NCI-H774 (cell line): Measurements from ENCODE around the gene RPL31.

Experiments
- DNase-seq: peaks from one replicate; lab custom pipeline; 2025; lab: John Stamatoyannopoulos, UW

The RPL31 gene

DNA sequence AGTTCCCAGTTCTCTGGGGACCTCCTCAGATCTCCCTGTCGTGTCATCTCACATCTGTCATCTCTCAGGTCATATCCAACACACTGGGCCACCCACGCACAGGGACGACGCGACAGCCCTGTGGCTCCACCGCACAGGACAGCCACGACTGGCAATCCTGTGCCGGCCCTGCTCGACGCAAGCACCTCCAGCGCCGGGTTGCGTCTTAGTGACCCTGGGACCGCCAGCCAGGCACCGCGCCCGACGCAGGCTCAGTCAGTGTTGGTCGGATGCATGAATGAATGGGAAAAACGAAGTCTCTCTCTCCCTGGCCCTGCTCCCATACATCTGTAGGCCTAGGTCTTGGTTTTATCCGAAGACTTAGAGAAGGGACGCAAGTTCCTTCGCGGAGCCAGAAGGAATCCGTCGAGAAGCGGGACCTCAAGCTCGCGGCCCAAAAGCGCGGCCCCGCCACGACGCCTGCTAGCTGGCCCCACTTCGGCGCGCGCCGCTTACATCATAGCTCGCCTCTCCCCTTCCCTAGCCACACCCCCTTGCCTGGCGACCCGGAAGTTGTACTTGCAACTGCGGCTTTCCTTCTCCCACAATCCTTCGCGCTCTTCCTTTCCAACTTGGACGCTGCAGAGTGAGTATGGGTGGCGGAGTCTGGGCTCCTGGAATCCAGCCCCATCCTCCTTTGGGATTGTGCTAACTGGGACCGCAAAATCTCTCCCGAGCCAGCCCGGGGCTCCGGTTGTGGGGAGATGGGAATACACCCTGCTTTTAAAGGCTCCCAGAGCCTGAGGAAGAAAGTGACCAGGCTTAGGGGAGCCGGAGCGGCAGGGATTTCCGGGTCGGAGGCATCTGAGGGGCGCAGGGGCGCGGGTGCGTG is at the start of gene RPL31:
Gene RPL31, plus strand, starts transcription at position 599 of the 871 bp plus-strand sequence. CDS start 413 bp downstream, outside the sequence.
- DNase-seq = peak; percentile 92

DNA sequence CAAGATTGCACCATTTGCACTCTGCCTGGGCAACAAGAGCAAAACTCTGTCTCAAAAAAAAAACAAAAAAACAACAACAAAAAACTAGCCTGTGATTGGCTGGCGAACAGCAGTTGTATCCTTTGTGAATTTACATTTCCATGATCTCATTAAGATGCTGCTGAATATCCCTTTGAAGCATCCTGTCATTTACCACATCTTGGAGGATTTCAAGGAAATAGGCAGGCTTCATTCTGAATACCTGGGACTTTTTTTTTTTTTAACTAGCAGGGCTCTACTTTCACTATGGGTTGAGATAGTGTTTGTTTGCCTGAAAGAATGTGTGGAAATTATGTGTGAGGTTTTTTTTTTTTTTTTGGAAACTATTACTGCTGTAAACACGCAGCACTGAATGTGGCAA is 49.6 kb upstream of the RPL31 start:
- no peak for DNase-seq

DNA sequence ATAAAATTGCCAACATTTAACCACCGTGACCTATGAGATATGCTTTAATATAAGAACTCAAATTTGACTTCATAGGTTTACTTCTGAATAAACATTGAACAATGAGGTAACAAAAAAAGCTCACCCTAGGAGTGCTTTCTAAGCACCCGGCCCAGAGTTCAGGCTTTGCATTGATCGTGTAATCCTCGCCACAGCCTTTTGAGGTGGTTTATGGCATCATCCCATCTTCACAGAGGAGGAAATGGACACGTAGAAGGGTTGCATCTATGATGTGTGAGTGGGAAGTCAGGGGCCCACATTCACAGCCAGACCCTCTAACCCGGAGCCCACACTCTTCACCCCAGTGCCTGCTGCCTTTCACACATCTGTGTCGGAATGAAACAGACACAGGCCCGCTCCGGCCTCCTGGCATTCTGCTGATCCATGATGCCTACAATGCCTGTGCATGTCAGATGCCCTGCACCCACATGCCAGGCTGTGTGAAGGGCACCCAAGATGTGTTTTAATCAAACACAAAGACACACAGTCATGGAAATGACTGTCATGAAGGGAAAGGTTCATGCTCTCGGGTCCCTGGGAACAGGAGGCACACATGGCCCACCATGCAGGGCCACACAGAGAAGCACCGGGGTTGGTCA is 48.6 kb upstream of the RPL31 start:
- DNase-seq = no peak

DNA sequence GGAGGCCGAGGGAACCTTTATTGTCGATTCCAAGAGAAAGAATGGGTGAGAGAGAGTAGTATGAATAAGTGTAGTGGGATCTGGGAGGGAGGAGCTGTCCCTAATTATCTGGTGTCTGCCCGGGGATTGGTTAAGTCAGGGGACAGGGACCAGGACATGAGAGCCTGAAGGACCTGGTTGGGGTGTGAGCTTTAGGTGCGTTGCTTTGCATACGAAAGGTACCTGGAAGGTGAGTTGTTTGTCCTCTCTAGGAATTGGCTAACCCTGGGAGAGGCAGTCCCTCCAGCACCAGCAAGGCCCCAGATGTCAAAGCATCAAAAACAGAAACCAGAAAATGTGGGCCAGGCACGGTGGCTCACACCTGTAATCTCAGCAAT is 48.1 kb upstream of the RPL31 start:
- DNase-seq = no peak

DNA sequence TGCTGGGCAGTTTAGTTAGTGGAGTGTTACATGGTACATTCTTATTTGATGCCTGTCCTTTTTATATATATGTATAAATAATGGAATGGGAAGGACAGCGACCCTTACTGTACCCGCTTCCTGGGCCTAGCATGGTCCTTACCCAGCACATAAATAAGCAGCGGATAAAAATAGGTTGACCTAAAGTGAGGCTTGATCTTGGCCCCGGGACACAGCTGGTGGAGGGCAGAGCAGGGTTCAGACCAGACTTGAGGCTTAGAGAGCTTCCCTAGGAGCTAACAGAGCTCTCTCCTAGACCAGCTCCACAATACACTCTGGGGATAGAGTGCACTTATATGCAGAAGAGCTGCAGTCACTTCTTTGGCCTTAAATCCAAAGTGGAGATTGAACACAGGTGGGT is 46.9 kb upstream of the RPL31 start:
- DNase-seq = no peak

DNA sequence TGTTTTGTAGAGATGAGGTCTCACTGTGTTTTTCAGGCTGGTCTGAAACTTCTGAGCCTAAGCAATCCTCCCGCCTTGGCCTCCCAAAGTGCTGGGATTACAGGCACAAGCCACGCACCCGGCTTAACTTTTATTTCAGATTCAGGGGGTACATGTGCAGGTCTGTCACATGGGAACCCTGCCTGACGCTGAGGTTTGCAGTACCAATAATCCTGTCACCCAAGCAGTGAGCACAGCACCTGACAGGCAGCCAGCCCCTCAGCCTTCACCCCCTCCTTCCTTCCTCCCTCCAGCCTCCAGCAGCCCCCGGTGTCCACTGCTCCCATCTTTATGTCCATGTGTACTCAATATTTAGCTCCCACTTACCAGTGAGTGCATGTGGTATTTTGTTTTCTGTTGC is 46.0 kb upstream of the RPL31 start:
- no peak for DNase-seq

DNA sequence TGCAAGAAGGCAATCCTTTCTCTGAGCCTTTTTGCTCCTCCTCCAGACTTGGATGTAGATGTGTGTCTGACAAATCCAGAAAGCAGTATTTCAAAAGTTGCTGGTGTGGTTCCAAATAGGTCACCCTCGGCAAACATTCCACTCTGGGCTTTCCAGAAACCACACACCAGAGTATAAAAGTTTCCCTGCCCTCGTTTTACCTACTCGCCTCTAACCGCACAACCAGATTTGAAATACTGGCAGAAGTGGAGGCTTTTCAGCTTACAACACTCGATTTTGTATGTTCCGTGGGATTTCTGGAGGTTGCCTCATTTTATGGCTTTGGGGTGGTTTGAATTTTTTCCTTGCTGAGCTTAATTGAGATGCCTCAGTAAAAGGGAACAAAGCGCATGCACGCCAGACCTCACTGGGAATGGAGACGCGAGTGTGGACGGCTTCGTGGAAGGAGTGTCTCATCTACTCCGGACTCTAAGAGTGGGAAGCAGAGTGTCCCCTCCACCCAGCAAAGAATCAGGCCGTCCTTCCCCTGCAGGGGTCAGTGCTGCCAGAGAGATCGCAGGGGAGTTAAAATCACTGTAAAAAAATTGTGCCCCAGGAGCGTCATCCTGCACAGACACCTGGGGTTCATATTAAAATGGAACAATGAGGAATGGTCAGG is 44.0 kb upstream of the RPL31 start:
- DNase-seq = no peak

DNA sequence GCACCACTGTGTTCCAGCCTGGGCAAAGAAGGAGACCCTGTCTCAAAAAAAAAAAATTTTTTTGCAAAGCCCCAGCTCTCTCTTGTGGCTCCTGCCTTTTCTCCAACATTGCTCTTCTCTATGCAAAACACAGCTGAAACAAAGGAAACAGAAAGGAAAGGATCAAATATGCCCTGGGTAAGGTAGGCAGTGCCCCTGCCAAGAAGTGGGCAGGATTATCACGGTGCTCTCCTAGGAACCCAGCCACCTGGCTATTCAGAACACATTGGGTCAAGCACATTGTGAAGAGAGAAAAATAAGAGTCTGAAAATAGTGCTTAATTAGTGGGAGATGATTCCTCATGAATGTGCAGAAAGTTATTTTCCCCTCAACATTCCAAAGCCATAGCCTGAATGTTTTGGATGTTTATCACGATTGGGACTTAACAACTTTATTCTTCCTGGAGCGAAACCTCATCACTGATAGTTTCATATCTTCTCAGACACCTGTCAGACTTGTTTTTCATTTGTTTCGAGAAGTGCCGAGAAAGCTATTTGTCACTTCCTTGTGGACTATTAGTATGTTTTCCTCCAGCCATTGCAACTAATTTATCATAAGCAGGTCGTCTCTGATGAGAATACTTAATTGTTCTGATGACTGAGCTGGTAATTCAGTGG is 42.7 kb upstream of the RPL31 start:
- DNase-seq = no peak

DNA sequence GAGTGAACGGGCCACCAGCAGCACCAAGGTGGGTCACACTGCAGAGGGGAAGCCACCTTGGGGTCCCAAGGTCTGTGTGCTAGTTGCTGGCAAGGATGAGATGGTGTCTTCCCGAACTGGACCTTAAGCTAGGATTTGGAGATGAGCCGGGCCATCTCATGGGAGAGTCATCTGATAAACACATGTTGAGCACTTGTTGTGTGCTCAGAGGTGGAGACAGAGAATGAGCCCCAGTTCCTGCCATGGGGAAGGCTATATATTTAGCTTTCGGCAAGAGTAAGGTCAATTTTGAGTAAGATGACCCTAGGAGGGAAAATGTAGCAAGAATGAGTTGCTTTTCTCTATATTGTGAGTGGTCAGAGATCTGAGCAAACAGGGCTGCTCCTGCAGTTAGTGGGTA is 41.4 kb upstream of the RPL31 start:
- DNase-seq = no peak

DNA sequence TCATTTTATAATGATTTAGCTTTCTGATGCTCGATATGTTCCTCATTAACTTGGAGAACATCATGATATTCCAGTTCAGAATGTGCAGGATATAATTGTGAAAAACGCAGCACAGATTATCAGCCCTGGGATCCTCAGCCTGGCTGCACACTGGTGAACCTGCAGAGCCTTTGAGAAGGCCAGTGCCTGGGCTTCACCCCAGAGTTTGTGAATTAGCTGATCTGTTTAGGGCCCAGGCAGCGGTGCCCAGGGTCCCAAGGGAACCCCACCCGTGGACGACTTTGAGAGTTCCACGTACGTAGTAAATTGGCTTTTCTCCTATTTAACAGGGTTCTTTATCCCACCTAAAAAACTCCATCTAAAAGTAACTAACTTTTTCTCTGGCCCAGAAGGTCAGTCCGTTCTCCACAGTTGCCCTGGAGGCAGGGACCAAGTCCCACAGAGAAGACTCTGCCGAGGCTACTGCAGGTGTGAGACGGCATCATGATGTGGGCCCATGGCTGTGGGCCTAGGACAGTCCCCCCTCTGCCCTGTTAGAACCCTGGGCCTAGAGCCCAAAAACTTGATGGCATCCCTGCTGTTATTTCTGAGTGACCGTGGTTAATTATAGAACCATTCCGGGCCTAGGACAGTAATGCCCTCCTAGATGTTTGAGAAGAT is 39.6 kb upstream of the RPL31 start:
- no peak for DNase-seq

DNA sequence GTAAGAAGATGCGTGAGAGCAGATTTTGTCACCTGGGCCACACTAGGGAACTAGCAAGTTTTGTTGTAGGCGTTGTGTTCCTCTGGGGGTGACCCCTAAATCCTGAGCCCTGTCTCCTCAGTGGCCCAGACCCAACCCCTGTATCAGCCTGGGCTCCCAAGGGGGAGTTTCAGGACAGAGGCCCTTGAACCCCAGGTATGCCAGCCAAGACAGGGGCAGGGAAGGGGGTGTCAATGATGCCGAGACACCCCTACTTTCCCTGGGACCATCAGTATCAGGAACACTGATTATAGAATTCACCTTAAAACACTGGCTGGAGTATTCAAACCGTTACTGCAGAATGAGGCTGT is 39.1 kb upstream of the RPL31 start:
- DNase-seq = no peak

DNA sequence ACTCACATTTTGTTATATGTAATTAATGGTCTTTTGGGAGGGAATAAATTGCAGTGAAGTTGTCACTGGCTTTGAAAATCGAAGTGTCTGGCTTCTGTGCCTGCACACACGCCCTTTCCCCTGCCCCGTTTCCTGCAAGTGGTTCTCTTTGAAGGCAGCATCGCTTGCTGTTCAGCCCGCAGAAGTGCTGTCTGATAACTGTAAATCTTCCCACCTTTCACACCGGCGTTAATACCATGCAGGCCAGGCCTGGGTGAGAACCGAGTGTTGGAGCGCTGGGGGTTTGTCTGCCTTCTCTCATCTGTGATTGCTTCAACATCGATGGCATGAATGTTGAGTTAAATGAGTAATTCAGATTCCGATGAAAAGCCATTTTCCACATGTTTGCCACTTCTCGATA is 37.9 kb upstream of the RPL31 start:
- no peak for DNase-seq

DNA sequence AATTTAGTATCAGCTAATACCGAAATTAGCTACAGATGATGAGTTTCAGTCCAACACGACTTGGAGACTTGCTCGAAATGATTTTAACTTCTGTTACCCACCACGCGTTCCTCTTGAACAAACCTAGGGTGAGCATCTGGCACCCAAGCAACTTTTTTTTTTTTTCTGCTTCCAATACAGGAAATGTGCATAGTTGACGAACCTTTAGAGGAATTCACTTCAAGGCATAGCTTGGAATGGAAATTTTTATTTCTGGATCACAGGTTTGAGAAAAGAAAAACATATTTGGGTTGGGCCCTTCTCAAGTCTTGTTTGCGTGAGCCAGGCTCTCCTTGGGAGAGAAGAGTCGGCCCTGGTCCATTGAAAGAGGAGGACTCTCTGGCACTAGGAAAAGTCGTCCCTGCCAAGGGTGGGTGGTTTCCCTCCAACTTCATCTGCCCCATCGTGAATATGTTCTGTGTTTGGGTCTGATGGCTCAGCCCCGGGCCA is 37.4 kb upstream of the RPL31 start:
- no peak for DNase-seq

DNA sequence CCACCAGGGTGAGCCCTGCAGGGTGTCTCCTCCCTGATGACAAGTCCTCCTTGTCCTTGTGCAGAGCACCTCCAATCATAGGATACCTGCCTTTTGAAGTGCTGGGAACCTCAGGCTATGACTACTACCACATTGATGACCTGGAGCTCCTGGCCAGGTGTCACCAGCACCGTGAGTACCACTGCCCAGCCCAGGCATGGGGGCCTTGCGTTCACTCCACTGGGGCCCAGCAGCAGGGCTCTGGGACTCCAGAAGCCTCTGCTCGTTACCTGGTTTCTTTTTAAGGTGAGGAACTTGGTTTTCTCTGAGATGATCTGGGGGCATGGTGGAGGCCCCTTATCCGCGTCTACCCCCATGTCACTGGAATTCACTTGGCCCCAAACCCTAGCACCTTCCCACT is 36.5 kb upstream of the RPL31 start:
- no peak for DNase-seq

DNA sequence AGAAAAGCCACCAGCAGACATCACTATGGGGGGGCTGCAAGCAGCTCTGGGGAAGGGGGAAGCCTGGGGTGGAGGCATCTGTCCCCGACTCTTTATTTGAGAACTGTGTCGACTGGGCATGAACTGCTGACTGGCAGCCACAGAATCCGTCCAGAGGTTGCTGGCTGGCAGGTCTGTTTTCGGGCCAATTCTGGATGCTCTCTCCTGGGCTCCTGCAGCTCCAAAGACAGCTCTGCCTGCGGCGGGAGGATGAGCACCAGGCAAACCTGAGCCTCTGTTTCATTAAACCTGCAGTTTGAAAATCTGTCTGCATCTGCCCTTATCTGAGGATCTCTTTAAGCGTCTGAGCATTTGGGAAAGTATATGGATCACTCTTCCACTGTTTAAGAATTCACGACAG is 34.4 kb upstream of the RPL31 start:
- DNase-seq = no peak

DNA sequence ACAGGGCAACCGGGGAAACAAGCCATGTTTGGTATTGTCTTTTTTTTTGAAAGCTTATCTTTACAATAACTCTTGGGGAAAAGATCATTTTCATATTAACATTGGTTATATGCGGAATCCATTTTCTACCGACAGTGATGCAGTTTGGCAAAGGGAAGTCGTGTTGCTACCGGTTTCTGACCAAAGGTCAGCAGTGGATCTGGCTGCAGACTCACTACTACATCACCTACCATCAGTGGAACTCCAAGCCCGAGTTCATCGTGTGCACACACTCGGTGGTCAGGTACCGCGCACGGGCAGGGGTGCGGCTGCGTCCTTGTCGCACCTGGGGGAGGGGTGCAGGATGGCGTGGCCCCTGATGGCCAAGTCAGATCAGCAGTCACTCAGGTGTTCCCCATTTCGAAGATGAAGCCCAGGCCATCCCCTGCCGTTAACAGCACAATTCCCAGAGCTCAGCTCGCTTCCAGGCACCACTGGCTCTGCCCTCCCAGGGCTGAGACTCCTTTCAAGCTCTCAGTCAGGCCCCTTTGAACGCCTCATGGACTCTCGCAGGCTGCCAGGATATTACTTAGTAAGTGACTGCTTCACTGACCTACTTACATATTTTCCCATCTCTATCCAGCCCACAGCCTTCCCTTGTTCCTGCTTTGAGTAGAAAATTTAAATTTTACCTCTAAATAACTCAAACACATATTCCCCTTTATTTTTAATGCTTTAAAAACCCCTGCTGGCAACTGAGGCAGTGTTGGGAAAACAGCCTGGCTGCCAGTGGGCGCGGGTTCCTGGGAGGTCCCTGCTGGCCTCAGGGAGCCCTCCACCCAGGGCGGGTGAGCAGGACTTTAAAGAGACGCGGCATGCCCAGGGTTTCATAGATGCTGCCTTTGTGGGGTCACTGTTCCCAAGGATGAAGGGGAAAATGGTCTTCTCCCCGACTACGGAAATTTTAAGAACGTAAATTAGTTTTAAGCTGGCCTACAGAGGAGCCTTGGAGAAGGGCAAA is 33.6 kb upstream of the RPL31 start:
- no peak for DNase-seq

DNA sequence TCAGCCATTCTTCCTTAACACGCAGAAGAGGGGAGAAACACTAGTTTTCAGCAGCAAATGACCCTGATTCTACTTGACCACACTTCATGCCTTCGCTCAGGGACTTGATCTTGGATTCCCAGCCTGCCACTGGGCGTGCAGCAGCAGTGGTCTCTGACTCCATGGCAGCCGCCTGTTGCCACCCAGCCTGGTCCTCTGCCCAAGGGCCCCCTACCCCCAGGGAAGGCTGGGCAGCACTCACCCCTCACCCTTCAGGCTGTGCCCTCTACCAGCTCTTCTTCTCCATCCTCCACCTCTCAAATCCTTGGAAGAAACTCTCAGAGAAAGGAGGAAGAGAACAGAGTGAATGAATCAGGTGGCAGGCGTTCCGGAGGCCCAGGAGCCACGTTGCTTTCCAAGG is 32.1 kb upstream of the RPL31 start:
- DNase-seq = no peak

DNA sequence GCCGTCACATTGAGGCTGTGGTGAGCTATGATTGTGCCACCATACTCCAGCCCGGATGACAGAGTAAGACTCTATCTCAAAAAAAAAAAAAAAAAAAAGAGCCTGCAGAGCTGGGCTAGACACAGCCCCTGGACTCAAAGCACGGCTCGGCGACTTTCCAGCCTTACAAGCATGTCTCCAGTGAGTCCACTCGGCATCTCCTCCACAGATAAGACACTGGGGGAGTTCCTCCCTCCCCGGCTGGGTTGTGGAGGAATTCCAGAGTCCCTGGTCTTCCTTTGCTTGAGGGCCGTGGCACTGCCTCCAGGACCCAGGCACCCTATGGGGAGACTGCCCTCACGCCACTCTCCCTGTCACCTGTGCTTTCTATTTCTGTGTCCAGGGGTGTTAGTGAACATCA is 30.9 kb upstream of the RPL31 start:
- DNase-seq = no peak

DNA sequence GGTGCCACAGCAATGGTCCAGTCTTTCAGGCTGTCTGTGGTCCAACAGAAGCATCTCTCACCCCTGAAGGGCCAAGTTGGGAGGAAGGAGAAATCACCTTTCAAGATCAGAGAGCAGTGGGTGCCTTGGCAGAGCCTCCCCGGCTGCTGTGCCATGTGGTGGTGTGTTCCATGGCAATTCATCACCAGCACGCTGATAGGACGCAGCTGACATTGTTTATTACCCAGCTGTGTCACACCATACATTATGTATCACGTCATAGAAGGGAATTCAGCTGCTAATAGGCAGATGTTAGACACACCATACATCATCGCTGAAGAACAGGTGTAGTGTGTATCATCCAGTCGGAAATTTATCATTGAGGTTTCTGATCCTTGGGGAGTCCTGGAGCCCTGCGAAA is 29.6 kb upstream of the RPL31 start:
- DNase-seq = no peak

DNA sequence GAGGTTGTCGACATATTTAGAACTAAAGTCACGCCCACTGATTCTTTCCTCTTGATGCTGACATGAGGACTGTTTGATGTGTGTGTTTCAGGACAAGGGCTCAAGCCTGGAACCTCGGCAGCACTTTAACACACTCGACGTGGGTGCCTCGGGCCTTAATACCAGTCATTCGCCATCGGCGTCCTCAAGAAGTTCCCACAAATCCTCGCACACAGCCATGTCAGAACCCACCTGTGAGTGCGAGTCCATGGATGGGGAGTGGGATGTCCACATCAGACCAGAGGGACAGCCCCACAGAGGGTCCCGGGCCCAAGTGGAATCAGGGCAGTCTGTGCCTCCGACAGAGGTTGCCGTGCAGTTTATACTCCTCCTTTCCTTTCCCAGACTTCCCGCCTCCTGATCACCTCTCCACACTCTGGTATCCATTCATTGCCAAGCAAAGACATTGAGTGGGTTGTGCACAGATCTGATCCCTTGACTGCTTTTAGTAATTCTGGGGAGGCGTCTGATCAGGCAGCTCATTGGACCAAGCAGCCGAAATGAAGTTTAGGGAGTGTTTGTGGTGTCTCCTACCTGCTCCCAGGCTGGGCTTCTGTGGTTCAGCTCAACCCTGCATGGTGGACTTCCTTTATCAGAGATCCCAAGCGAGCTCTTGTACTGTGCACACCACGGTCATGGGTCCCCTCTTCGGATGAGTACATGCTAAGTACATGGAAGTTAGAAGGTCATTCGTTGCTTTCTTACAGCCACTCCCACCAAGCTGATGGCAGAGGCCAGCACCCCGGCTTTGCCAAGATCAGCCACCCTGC is 27.2 kb upstream of the RPL31 start:
- no peak for DNase-seq
